CD4-positive, alpha-beta T cell treated with Interleukin-6 at 100 ng/mL for 8 hours (primary cell): ENCODE results near the gene SLC26A6.

ENCODE experiments used
- DNase-seq: peaks from one replicate; pipeline ENCODE4 v3.0.0-alpha.2; 2020; ENCODE audit warnings: mixed read lengths, low spot score

Gene SLC26A6, protein sequence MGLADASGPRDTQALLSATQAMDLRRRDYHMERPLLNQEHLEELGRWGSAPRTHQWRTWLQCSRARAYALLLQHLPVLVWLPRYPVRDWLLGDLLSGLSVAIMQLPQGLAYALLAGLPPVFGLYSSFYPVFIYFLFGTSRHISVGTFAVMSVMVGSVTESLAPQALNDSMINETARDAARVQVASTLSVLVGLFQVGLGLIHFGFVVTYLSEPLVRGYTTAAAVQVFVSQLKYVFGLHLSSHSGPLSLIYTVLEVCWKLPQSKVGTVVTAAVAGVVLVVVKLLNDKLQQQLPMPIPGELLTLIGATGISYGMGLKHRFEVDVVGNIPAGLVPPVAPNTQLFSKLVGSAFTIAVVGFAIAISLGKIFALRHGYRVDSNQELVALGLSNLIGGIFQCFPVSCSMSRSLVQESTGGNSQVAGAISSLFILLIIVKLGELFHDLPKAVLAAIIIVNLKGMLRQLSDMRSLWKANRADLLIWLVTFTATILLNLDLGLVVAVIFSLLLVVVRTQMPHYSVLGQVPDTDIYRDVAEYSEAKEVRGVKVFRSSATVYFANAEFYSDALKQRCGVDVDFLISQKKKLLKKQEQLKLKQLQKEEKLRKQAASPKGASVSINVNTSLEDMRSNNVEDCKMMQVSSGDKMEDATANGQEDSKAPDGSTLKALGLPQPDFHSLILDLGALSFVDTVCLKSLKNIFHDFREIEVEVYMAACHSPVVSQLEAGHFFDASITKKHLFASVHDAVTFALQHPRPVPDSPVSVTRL

DNA sequence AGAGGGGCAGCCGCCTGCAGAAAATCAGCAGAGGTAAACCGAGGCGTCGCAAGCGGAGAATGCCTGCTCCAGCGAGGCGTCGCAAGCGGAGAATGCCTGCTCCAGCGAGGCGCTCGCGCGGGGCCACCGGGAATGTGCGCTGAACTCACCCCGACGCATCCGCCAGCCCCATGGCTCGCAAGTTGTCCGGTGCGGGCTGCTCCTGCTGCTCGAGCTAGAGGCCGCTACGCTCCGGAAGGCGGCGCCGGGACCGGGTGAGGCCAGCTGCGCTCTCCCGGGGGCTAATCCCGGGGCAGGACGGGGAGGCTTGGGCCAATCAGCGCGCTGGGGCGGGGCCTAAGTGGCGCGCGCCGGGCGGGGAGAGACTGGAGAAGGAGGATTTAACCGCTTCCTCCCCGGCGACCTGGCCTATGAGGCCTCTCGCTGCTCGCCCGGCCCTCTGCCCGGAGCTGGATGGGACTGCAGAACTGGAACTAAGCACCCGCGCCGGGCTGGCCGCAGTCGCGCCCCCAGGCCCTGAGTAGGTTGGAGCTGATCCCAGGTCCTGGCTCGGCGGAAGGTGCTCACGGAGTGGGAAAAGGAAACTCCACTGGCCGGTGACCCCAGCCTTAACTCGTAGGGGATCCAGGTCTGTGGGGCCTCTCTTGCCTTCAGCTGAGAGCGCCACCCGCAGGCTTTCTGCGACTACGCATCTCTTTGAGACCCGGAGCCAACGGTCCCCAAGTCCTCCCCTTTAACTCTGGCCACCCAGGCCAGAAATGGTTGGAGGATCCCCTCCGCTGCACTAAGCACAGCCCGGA is at the start of gene SLC26A6:
Gene SLC26A6, minus strand, starts transcription at position 240 of the 800 bp plus-strand sequence. Its CDS starts 68 bp downstream, at position 172.
- DNase-seq: peak; percentile 92

DNA sequence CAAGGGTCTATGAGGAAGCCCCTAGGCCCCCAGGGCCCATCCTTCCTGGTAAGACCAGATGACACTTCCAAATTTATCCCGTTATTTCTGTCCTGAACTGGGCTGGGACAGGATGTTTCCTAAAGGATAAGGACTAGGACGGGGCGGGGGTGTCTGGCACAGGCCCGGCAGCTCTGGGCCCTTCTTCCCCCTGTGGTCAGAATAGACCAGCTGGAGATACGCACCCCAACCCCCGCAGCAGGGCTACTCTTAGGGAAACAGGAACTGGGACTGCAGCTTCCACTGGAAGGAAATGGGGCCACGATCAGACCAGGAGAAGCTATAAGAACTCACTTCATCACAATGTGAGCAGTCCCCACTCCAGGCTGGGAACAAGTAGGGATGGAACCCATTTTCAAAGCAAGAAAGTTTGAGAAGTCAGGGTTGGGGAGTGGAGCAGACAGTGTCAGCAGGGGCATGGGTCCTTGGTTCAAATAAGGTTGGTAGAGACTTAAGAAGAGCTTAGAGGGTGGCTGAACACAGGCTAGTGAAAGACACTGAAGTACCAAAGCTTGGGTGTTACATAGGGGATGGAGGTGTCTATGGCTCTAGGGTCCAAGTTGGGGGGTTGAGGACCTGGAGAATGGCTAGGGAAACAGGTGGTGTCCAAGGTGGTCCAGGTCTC is 49.4 kb upstream of the SLC26A6 start:
- DNase-seq: no peak

DNA sequence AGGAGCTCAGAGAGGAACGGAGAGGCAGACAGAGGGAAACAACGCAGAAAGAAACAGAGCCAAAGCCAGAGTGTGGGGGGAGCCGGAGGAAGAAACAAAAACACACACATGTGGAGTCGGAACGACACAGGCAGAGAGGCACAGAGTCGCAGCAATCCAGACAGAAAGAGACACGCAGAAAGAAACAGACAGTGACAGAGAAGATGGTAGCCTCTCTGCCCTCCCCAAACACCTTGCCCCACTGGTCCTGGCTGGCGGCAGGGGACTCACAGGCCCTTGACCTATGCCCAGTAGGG is 48.7 kb upstream of the SLC26A6 start:
- no peak for DNase-seq

DNA sequence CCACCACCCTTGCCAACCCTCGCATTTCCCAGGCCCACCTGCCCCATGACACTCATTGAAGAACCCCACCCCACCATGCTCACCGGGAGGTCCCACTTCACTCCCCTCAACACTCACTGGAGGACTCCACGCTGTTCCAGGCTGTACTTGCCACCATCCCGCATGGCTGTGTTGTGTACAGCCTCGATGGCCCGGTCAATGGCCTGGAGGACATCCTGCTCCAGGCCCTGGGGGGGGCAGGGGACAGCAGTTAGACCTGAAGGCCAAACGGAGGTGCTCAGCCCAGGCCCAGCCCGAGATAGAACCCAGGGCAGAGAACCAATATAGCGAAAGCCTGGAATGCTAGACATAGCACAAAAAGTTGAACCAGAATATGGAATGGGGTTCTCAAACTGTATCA is 47.5 kb upstream of the SLC26A6 start:
- DNase-seq: no peak

DNA sequence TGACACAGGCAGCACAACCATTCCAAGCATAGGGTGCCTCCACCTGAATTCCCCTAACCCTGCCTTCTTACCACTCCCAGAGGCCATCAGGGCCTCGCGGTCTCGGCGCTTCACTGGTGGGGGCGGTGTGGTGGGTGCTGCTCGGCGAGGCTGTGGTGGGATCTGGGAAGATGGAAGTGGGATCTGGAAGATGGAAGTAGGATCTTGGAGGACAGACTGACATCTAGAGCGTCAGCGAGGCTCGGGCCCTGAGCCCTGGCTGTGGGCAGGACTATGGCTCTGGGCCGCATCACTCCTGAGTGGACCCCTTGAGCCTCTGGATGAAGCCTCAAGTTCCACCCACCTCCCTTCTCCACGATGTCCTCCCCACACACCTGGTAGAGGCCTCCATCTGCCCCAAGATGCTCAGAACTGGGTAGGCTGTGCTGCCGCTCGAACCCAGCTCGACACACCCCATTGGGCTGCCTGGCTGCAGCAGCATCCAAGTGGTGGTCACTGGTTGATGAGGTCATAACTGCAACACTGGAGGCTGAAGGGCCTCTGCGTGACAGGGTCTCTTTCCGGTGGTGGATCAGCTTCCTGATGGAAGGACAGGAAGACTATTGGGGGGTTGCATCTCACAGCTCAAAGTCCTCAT is 46.8 kb upstream of the SLC26A6 start:
- DNase-seq: no peak

DNA sequence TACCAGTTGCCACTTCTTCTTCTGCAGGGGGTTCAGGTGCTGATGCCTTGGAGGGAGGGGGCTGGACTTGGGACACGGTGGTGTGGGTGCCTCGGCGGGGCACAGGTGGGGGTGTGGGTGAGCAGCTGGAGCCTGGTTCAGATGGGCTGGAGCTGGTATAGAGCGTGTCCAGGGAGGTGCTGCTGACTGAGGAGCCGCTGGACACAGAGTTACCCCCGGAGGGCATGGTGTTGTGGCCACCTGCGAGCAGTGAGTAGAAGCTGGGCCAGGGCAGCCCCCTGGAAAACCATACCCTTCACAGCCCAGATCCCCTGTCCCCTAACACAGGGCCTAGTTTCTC is 46.2 kb upstream of the SLC26A6 start:
- no peak for DNase-seq

DNA sequence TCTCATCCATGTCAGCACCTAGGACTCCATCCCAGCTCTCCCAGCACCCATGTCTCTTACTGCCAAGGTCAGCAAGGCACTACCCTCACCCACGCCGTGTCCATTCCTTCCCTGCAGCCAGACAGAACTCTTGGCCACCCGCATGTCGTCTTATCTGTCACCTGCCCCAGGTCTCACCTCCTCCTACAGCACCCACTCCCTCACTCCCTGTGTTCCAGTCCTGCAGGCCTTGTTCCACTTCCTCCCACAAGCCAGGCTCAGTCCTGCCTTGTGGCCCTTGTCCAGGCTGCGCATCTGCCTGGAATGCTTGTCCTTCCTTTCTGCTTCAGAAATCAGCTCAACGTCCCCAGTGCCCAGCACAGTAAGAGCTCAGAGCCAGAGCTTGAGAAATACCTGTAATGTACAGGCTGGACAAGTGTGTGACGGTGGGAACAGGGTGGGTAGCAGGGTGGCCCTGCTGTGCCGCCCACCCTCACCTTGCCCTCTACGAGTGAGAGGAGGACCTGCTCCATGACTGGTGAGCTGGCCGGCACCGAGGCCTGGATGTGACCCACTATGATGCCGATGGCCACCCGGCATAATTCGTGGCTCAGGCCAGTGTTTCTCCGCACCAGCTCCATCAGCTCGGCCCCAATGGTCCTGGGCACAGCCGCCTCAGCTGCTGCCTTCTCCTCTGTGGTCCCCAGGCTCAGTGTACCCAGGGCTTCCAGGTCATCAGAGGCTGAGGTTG is 45.7 kb upstream of the SLC26A6 start:
- DNase-seq: no peak

DNA sequence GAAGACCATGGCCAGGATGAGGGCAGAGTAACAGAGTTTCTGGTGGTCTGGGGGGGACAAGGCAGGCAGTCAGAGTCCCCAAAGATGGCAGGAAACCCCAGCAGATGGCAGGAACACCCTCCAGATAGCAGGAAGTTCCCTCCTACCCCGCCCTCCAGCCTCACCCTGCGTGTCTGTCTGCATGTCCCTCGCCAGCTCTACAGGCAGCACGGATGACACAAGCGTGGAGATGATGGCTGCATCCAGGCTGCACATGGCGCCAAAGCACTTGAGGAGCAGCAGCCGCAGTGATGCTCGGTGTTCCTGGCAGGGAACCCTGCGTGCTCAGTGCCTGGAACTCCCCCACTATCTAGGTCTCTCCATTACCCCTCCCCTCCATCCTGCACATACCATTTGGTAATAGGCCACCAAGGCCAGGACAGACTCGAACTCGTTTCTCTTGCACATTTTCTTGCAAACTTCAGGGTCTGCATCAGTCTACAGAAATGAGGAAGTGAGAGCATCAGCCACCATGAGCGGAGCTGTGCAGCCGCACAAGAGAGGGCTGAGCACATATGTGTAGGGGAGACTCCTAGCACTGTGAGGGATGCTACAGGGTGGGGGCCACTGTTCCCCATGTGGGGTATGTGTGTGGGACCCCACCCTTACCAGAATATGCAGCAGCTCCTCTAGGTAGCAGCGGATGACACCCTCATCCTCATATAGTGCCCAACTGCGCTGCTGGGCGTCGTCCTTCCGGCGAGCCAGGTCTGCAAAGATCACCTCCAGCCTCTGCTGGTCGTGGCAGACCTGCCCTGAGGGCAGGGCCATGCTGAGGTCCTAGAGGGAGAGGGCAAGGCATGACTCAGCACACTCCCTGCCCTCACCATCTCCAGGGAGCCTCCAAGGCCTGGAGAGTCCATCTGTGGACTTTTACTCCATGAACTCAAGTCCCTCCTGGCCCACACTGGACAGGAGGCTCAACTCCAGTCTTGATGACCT is 44.4 kb upstream of the SLC26A6 start:
- DNase-seq: no peak

DNA sequence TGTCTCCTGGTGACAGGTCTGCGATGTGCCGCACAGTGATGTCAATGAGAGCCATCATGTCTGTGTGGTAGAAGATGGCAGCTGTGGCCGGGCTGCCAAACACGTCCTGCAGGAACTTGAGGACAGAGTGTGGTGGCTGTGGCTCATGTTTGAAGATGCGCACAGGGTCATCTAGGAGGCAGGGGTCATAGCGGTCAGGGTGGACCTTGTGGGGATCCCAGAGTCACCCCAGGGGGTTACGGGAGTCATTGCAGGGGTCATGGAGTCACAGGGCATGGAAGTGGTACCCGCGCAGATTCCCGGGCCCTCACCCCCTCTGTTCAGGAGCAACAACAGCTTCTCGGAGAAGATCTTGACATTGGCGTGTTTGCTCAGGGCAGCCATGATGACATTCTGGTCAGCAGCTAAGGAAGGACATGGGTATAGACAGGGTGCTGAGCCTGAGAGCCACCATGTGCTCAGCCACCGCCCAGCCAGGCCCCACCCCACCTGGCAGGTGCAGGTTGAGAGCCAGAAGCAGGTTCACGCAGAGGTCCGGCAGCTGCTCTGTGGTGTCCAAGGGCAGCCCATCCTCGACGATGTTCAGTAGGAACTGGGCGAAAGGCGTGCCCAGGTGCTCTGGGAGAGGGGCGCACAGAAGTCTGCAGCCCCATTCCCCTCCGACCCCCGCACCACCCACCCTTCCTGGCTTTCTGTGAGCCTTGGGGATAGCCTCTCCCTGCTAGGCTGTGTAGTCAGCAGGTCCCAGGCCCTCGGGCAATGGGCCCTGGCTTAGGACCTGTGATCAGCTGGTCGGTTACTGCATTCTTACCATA is 43.5 kb upstream of the SLC26A6 start:
- DNase-seq: no peak

DNA sequence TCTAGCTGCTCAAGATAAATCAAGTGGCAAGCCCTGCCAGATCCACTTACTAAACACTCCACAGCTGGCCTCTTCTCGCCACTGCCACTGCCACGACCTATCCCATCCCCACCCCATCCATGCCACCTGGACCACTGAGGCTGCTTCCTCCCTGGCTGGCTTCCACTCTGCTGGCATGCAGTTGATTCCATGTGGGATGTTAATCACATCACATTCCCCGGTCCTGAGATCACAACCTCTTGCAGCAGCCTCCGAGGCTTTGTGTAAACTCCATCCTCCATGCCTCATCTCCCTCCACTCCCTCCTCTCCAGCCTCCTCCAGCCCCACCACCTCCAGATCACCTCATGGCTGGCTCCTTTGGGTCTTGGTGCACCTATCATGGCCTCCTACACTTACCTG is 42.8 kb upstream of the SLC26A6 start:
- DNase-seq: no peak

DNA sequence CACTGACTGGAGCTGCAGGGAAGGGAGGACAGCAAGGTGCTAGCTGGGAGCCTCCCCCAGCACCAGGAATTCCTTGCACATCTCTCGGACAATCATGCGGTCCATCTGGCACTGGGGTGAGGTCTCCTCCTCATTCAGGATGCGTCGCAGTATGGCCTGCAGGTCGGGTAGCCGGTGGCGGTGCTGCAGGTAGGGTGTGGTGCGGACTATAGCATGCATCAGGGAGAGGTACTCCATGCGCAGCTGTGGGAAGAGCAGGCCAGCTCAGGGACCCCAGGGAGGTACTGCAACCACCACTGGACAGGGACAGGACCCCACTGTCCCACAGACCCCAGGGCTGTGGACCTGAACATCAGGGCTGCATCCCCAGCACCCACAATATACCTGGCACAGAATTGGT is 39.2 kb upstream of the SLC26A6 start:
- no peak for DNase-seq

DNA sequence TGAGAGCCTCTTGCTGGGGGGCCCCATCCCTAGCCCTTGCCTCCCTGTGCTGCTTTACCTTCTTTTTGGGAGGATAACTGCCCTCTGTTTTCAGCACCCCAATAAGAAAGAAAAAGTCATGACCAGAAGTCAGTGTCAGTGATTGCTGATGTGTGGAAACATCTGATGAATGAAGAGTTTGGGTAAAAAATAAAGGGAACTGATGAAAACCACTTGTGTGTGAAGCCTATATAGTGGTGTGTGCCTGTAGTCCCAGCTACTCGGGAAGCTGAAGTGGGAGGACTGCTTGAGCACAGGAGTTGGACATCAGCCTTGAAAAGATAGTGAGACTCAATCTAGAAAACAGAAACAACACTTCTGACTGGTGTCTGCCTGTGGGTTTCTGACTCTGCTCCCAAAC is 37.3 kb upstream of the SLC26A6 start:
- no peak for DNase-seq

DNA sequence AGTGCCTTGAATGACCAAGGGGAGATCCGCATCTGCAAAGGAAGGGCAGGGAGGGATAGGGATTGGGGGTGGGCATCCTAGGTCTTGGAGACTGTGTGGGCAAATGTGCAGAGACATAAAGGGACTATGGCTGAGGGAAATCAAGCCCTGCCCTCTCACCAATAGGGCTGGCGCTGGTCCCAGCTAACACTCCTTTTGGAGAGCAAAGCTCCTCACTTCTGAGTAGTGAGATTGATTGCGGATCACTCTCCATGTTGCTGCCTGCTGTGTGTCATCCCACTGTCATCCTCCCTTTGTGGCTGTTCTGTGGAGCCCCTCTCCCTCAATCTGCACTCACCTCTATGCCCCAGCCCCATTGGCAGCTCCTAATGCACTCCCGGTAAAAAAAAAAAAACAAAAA is 29.7 kb upstream of the SLC26A6 start:
- no peak for DNase-seq

DNA sequence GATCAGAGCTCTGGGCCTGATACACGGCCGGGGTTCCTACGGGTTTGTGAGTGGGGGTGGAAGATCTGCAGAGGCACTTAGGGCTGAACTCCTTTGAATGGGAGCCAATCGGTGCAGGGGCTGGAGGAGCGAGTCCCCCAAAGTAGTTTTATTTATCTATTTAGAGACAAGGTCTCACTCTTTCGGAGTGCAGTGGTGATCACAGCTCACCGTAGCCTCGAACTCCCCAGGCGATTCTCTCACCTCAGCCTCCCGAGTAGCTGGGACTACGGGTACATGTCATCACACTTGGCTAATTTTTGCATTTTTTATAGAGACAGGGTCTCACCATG is 29.0 kb upstream of the SLC26A6 start:
- DNase-seq: no peak

DNA sequence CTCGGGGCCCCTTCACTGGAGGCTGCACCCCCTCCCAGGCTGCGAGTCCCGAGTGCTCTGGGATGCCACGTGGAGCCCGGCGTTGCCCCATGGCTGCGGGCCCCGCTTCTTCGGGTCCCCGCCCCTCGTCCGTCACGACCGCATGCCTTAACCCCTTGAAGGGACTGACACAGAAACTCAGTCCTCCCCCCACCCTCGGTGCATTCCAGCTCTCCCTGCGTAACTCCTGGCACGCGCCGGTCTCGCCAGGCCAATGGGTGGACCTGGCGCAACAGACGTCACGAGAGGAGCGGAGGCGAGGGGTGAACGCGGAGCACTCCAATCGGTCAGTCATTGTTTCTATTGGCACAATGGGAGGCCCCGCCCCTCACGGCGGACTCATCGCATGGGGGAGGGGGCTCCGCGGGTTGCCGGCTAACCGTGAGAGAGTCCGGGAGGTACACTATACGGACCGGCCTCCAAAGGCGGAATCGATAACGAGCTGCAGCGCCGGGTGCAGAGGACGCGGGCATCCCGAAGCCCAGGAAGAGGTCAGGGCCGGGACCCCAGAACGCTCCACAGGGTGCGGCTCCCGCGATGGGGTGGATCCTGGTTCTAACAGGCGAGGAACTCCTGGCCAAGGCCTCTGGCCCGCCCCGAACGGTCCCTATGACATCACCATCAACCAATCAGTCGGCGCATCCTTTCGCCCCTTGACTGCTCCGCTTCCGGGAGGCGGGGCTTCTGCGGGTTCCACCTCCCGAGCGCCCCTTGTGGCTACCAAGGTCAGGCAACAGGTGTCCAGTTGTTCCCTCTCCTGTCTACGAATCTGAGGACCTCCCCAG is 28.4 kb upstream of the SLC26A6 start:
- peak; percentile 83 for DNase-seq

DNA sequence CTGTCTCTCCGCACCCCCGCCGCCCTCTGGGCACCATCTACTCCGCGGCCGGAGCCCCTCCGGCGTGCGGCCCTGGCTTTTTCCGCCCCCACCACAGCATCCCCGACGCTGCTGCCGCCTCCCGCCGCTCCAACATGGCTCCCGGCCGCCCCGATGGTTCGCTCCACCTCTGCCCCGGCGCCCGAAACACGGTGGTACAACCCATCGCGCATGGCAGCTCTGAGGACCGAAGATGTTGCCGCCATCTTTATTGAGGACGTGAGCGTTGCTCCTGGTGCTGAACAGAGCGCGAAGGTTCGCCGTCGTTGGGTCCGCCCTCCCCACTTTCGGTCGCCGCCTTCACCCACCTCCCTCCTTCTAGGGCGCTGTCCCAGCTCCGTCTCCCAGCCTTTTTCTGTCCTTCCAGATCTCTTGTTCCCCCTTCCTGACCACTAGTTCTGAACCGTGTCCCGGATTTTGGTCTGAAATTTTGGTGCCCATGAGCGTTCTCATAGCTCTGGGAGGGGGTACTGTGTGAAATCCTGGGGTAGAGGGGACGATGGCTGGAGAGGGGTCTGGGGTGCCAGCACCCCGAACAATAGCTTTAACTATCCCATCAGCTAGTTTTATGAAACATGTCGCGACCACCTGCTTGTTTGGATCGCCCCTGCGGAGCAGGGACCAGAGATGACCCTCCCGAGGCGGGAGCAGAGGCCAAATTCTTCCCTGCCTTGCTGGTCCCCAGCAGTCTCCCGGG is 27.7 kb upstream of the SLC26A6 start, which contains the start of gene CELSR3:
Gene CELSR3, minus strand, starts transcription at position 134 of the 736 bp plus-strand sequence. CDS start 252 bp downstream, outside the sequence.
- peak; percentile 42 for DNase-seq

DNA sequence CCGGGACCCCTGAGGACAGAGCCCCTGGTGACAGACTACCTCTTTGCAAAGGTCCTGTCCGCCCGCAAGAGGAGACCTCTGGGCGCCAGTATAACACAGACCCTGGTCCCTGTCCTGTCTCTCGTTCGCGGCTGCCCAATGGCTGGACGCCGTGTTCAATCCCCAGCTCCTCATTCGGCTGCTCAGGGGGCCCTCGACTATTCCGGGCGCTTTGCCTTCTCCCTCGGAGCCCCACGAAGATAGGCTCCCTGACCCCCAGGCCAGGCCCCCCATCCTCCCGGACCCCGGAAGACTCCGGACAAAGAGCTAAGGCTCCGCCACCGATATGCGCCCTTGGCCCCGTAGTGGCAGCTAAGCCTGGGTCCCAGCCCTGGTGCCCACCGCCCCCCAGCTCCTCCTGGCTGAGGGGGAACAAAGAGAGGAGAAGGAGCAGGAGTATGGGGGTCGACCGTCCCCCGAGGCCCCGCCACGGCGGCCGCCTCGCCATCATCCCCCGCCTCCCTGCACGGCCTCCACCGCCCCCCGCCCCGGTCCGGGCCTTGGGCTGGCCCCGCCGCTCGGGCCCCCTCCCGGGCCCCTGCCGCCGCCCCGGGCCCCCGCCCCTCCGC is 27.0 kb upstream of the SLC26A6 start:
- DNase-seq: no peak
